ENCODE results near the gene EHMT2. TPM values are rescaled to one million over a fixed set of nuclear protein-coding genes. Genes with fewer than 3 reads are reported as not detected.
"Not testable (repeated sequence)": the region's sequence is repeated elsewhere in the genome, so short reads cannot be mapped to it uniquely, and the experiment has no call there.

EHMT2 gene
- total RNA-seq, 1 donor from 2014 or later, result 35.8 TPM

- Mint-ChIP-seq H3K27me3 (ENCODE audit: low read depth, unreplicated experiment) (no peaks in the 10 kb centered on the region), H3K4me1 (ENCODE audit: low read depth, unreplicated experiment) (no peaks in the 10 kb centered on the region), H3K4me3 (ENCODE audit: unreplicated experiment) (no peak overlapping the region), H3K27ac (ENCODE audit: unreplicated experiment) (no peak overlapping the region), H3K9me3 (ENCODE audit: unreplicated experiment) (no peaks in the 10 kb centered on the region), H3K36me3 (ENCODE audit: low read depth, unreplicated experiment) (peaks cover 7% of the 10 kb centered on the region)
- no peak overlapping the region for H3K4me2 ChIP-seq (ENCODE audit: low read length)
- no peaks in the 10 kb centered on the region for H3K9me3 ChIP-seq (ENCODE audit: insufficient read depth, low read depth, low read length)
- no peak overlapping the region for H3K27ac ChIP-seq (ENCODE audit: low read depth, low read length)
- H3K4me1 ChIP-seq (ENCODE audit: insufficient read depth, low read length), result no peaks in the 10 kb centered on the region
- H3K9ac ChIP-seq (ENCODE audit: low read length), result no peak overlapping the region
- TF ChIP-seq CTCF (IDR thresholded peaks at IDR 0.05; ENCODE audit: insufficient read depth, low read depth, low read length) (no peak), EZH2 (IDR thresholded peaks at IDR 0.05; ENCODE audit: insufficient read depth, low read length) (no peak)
- H4K20me1 ChIP-seq (ENCODE audit: insufficient read depth, low read length), result peaks cover 19% of the 10 kb centered on the region
- no peak overlapping the region for H2AFZ ChIP-seq (ENCODE audit: low read depth, low read length)
- DNase-seq (ENCODE audit: low read depth), result no peak
- no peaks in the 10 kb centered on the region for H3K27me3 ChIP-seq (ENCODE audit: insufficient read depth, low read length)
- H3K36me3 ChIP-seq (ENCODE audit: insufficient read depth, low read length), result peaks cover 12% of the 10 kb centered on the region
- no peak for FAIRE-seq
- H3K79me2 ChIP-seq (ENCODE audit: insufficient read depth, low read length), result no peaks in the 10 kb centered on the region
- H3K4me3 ChIP-seq (ENCODE audit: insufficient read depth, low read depth, low read length), result no peak overlapping the region
Observed at GRCh38 chr6:31844507-31844906, 53.0 kb downstream of the EHMT2 start.

GRCh38 chr6:31842053-31842452, 55.4 kb downstream of the EHMT2 start:
- no peak overlapping the region for H3K4me2 ChIP-seq (ENCODE audit: low read length)
- Mint-ChIP-seq H3K4me1 (ENCODE audit: low read depth, unreplicated experiment) (peaks cover 11% of the 10 kb centered on the region), H3K9me3 (ENCODE audit: unreplicated experiment) (no peaks in the 10 kb centered on the region), H3K27ac (ENCODE audit: unreplicated experiment) (no peak overlapping the region), H3K36me3 (ENCODE audit: low read depth, unreplicated experiment) (peaks cover 19% of the 10 kb centered on the region), H3K27me3 (ENCODE audit: low read depth, unreplicated experiment) (no peaks in the 10 kb centered on the region), H3K4me3 (ENCODE audit: unreplicated experiment) (no peak overlapping the region)
- no peak overlapping the region for H3K9ac ChIP-seq (ENCODE audit: low read length)
- no peak overlapping the region for H3K27ac ChIP-seq (ENCODE audit: low read depth, low read length)
- no peak overlapping the region for H3K4me3 ChIP-seq (ENCODE audit: insufficient read depth, low read depth, low read length)
- H3K79me2 ChIP-seq (ENCODE audit: insufficient read depth, low read length), result peaks cover 20% of the 10 kb centered on the region
- H2AFZ ChIP-seq (ENCODE audit: low read depth, low read length), result no peak overlapping the region
- TF ChIP-seq CTCF (IDR thresholded peaks at IDR 0.05; ENCODE audit: insufficient read depth, low read depth, low read length) (no peak), EZH2 (IDR thresholded peaks at IDR 0.05; ENCODE audit: insufficient read depth, low read length) (no peak)
- H3K4me1 ChIP-seq (ENCODE audit: insufficient read depth, low read length), result peaks cover 15% of the 10 kb centered on the region
- FAIRE-seq (no peak), DNase-seq (ENCODE audit: low read depth) (no peak)
- H3K27me3 ChIP-seq (ENCODE audit: insufficient read depth, low read length), result no peaks in the 10 kb centered on the region
- no peaks in the 10 kb centered on the region for H3K9me3 ChIP-seq (ENCODE audit: insufficient read depth, low read depth, low read length)
- H3K36me3 ChIP-seq (ENCODE audit: insufficient read depth, low read length), result peaks cover 35% of the 10 kb centered on the region
- peaks cover 44% of the 10 kb centered on the region for H4K20me1 ChIP-seq (ENCODE audit: insufficient read depth, low read length)

- not testable (repeated sequence) for H3K27me3 ChIP-seq (ENCODE audit: insufficient read depth, low read length); FAIRE-seq; H3K9me3 Mint-ChIP-seq (ENCODE audit: unreplicated experiment); H3K4me3 ChIP-seq (ENCODE audit: insufficient read depth, low read depth, low read length); H3K27ac Mint-ChIP-seq (ENCODE audit: unreplicated experiment); H2AFZ ChIP-seq (ENCODE audit: low read depth, low read length); H3K27me3 Mint-ChIP-seq (ENCODE audit: low read depth, unreplicated experiment); H3K9ac ChIP-seq (ENCODE audit: low read length); H3K9me3 ChIP-seq (ENCODE audit: insufficient read depth, low read depth, low read length); DNase-seq (ENCODE audit: low read depth); H3K4me2 ChIP-seq (ENCODE audit: low read length); H3K27ac ChIP-seq (ENCODE audit: low read depth, low read length)
- Mint-ChIP-seq H3K4me3 (ENCODE audit: unreplicated experiment) (peak overlapping the region; percentile 8), H3K4me1 (ENCODE audit: low read depth, unreplicated experiment) (peaks cover 11% of the 10 kb centered on the region), H3K36me3 (ENCODE audit: low read depth, unreplicated experiment) (peaks cover 35% of the 10 kb centered on the region)
- Histone ChIP-seq H3K4me1 (ENCODE audit: insufficient read depth, low read length) (peaks cover 24% of the 10 kb centered on the region), H3K79me2 (ENCODE audit: insufficient read depth, low read length) (peaks cover 43% of the 10 kb centered on the region), H3K36me3 (ENCODE audit: insufficient read depth, low read length) (peaks cover 36% of the 10 kb centered on the region), H4K20me1 (ENCODE audit: insufficient read depth, low read length) (peaks cover 57% of the 10 kb centered on the region)
Observed at GRCh38 chr6:31839779-31840126, 57.7 kb downstream of the EHMT2 start.

Measured in astrocyte (in vitro differentiated cells and primary cell).